LHCN-M2 (cell line): Measurements from ENCODE around the gene MEGF8. TPM values are rescaled to one million over a fixed set of nuclear protein-coding genes. Genes with fewer than 3 reads are reported as not detected.

Experiments used
- DNase-seq: peaks from one replicate; pipeline ENCODE4 v3.0.0-alpha.2; 2012; ENCODE audit warnings: low read depth
- total RNA-seq: library from RNA; depleted of rRNA; stranded (reverse); fragments of >200 nt; gene quantifications from 2 replicates; pipeline ENCODE4 v1.2.3, GENCODE V29; 2014; rRNA removed

MEGF8 gene
- total RNA-seq, 1 experiment from 2014 or later: 19.6 TPM

DNA sequence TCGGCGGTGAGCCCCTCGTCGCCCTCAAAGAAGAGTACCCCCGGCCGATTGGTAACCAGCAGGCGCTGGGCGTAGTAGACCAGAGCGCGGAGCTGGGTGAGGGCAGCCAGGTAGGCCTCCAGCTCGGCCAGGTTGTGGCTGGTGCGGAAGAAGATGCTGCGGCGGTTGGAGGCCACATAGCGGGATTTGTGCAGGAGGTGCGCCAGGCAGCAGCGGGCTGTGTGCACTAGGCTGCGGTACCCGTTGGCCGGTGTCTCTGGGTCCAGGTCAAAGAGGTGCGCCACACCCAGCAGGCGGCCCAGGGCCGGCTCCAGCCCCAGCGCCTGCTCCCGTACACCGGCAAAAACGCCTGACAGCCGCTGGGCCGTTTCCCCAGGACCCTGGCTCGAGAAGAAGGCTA is 84.9 kb downstream of the MEGF8 start:
- no peak for DNase-seq

DNA sequence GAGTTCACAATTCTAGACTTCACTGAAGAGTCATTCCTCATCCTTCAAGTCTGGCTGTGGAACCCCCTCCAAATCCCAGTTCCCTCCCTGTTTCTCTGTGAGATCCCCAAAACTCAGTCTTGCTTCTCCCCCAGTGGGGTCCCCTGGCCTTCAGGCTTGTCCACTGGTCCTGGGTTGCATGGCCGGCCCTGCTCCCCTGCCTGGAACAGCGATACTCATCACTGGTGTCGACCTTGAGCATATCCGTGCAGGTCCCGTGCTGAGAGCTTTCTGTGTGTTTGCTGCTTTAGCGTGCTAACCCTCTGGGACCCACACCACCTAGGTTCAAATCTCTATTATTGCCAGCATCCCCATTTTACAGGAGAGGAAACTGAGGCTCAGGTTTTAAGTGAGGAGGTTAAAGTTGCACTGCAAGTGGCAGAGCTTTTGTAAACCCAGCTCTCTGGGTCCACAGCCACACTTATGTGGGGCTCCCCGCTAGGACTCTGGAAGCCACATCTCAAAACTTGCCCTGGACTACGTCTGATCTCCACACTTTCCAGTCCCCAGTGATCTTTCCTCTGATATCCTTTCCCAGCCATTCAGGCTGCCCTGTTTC is 86.2 kb downstream of the MEGF8 start:
- no peak for DNase-seq

DNA sequence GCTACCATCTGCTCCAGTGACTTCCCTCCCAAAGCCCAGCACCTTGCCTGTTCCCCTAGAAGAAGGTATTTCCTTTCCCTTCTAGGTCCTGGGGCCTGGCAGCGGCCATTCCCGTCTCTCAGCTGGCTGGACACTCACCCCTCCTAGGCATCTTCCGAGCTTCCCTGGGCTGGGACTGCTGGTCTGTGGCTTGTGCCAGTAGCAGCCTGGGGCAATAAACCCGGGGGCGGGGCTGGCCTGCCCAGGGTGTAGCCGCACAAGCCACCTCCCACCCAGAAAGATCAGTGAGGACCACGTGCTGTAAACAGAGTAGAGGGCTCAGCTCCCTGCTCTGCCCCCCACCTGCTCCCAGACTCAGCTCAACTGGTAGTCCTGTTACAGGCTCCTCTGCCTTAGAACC is 86.8 kb downstream of the MEGF8 start:
- DNase-seq: no peak

DNA sequence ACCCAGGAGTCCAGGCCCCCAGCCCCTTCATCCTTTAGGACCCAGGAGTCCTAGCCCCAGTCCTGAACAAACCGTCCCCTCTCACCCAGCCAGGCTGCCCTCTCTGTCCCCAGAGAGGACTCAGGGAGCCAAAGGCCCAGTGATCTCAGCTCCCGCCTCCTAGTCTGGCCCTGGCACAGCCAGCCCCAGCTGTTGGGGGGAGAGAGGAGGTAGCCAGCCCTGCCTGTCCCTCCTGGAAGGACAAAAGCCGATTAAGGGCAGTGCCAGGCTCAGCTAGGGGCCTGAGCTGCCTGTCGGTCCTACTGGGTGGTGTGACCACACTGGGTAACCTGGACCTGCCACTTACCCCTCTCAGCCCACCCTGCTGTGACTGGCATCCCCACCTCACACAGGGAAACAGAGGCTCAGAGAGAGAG is 87.2 kb downstream of the MEGF8 start:
- no peak for DNase-seq

DNA sequence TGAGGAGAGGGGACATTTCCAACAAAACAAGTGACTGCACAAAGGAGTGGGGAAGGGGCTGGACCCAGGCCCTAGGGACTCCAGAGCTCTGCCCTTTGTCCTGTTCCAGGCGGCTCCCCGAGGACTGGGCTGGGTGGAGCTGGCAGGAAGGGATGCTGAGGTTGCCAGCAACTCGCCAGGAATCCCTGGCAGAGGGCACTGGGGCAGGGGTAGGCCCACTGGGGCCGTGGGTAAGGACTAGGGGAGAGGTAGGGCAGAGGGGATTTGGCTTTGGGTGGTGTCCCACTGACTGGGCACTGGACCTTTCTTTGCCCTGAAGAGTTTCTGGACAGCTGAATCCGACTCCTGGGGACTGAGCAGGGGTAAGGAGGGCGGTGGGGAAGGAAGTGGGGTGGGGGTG is 93.9 kb downstream of the MEGF8 start:
- no peak for DNase-seq

DNA sequence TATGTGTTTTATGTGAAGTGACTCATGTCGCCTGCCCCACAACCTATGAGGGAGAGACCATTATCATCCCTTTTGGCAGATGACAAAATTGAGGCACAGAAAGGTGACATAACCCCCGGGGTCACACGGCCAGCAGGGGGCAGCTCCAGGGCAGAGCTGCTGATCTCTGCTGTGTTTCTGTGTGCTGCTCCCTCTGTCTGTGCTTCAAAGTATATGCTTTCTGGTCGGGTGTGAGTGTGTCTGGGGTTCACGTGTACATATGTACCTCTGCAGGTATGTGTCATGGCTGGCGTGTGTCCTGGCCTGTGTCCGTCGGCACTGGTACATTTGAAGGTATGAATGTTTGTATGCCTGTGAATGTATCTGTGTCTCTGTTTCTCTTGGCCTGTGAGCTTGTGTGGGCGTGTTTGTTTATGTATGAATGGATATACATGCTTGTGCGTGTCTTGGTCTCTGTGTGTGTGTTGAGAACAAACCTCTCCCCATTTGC is 94.7 kb downstream of the MEGF8 start:
- DNase-seq: peak; percentile 49

- no peak for DNase-seq
Measured at GRCh38 chr19:42421101-42421500, 95.7 kb downstream of the MEGF8 start.

- no peak for DNase-seq
Measured at GRCh38 chr19:42421591-42422031, 96.2 kb downstream of the MEGF8 start.

GRCh38 chr19:42422092-42422900 is 96.9 kb downstream of the MEGF8 start:
- DNase-seq: no peak

DNA sequence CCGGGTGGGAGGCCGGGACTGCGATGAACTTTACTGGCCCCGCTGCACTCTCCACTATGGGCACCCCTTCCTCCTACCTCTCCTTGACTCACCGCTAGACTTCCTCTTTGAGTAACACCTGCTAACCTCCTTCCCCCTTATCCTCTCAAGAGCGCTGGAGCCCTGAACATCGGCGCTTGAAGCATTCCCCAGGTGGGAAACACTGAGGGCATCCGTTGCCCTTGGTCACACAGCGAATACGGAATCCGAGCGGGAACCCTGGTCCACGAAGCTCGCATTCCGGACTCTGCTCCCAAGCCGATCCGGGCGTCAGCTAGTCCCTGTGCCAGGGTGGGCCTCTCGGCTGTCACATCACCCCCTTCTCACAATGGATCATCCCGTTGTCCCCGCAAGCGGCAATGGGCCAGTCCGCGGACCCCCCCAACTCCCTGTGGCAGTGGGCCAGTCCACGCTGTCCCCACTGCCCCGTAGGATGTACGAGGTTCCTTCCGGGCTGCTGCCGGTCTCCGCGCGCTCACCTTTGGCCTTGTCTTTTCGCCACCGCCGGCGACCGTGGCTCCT is 97.5 kb downstream of the MEGF8 start:
- peak; percentile 17 for DNase-seq

DNA sequence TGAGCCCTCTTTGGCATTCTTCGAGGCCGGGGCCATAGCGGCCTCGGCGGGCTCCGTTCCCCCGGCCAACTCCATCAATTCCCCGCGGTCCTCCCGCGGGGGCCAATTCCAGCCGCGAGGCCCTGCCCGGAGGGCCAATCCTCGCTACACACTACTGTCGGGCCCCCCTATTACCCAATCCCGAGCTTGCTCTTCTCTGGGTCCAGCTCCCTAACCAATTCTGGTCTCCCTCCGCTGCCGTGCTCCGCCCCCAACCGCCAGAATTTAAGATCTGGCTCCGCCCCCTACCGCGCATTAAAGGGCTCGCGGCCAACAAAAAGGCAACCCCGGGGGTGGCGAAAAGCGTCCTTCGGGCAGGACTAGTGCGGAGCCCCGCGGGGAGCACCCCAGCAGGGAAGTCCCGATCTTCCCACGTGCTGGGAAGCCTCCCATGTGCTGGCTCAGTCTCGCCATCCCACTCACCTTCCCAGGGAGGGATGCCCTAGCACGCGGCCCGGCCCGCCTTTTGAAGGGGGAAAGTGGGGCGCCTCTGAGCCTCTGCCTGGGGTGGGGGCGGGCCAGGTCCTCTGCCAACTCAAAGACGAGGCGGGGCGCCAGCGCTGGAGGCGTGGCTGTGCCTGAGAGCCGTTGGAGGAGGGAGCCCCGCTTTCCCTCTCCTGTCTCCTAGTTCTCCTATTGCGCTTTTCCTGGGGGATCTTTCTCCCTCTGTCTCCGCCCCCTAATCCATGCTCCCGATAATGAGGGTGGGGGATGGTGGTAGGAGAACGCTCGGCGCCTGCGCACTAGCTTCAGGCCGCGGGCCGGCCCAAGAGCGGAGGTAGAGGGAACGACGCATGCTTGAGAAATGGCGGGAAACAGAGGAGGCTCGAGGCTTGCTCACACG is 98.3 kb downstream of the MEGF8 start:
- peak; percentile 88 for DNase-seq

DNA sequence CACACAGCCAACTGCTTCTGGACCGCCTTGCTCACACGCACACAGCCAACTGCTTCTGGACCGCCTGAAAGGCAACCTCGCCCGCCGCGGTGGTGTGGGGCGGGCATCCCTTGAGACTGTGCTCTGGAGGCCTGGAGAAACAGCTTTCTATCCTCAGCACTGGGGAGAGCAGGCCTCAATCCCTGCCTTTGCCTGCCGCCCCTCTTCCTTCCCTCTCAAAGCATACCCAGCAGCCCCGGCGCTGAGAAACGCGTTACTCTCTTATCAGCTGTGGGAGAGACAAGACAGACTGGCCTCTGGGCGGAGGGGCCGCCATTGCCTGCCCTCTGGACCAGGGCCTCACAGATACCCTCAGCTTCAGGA is 98.9 kb downstream of the MEGF8 start:
- no peak for DNase-seq

DNA sequence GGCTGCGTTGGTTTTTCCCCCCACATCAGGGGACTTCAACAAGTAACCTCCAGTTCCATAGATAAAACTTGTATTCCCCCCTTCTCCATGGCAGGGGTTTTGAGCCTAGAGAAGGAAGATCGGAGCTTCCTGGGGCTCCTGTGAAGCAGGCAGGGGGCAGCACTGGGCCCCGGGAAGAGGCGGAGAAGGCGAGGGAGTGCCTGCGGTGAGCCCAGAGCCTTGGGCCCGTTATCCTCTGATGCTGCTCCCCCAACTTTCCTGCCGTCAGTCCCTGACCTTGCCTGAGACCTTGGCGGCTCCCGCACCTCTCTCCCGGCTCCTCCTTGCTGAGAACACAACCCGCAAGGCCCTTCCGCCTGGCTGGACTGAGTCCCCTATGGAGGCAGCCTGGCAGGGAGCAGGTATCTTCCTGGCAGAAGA is 99.3 kb downstream of the MEGF8 start:
- no peak for DNase-seq

DNA sequence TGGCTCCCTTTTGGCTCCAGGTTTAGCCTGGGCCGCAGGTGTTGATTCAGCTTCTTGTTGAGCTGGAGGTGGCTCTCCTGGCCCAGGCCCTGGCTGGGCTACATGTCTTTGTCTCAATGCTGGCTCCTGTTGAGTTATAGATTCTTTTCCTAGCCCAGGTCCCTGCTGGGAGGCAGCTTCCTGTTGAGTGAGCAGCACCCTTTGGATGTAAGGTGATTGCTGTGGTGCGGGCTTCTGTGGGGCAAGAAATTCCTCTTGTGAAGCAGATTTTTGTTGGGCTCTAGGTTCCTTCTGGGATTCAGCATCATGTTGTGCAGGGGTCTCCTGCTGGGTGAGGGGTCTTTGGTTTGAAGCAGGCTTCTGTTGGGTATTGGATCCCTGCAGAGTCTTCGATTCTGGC is 101.2 kb downstream of the MEGF8 start:
- no peak for DNase-seq

- DNase-seq: no peak
Measured at GRCh38 chr19:42427313-42427712, 101.9 kb downstream of the MEGF8 start, which contains the start of gene LIPE. LIPE (minus strand) TSS chr19:42427388; CDS start chr19:42427149, 239 bp downstream.

Other genes with a start within 250 kb of the MEGF8 start
- 23.3 and 26.2 TPM in 2 replicates for gene ZNF574, start 249.5 kb upstream of the MEGF8 start, total RNA-seq
- gene POU2F2, start 193.2 kb upstream of the MEGF8 start, total RNA-seq: 0.06 TPM in 1 of 2 replicates, not detected in the other
- gene DEDD2, start 108.0 kb upstream of the MEGF8 start, total RNA-seq: 26.2 and 27.2 TPM in 2 replicates
- 7.2 and 7.8 TPM in 2 replicates for gene ZNF526, start 105.3 kb upstream of the MEGF8 start, total RNA-seq
- gene GSK3A, start 83.0 kb upstream of the MEGF8 start, total RNA-seq: 32.5 and 33.7 TPM in 2 replicates
- gene ERF, start 70.5 kb upstream of the MEGF8 start, total RNA-seq: 49.1 and 56.2 TPM in 2 replicates
- 28.6 and 30.5 TPM in 2 replicates for gene CIC, start 56.4 kb upstream of the MEGF8 start, total RNA-seq
- gene PRR19, start 23.5 kb upstream of the MEGF8 start, total RNA-seq: 2.2 and 2.3 TPM in 2 replicates
- 85.3 and 99.0 TPM in 2 replicates for gene PAFAH1B3, start 23.0 kb upstream of the MEGF8 start, total RNA-seq
- 1.7 TPM in 1 of 2 replicates, not detected in the other for gene TMEM145, start 12.3 kb upstream of the MEGF8 start, total RNA-seq
- not detected in 2 replicates for gene CNFN, start 64.7 kb downstream of the MEGF8 start, total RNA-seq
- gene LIPE, start 101.8 kb downstream of the MEGF8 start, total RNA-seq: 2.8 and 3.6 TPM in 2 replicates
- gene CXCL17, start 117.3 kb downstream of the MEGF8 start, total RNA-seq: not detected in 2 replicates
- not detected in 2 replicates for gene CEACAM1, start 202.8 kb downstream of the MEGF8 start, total RNA-seq